ENCODE measurements around the gene CCNYL1. TPM values are rescaled to one million over a fixed set of nuclear protein-coding genes. Genes with fewer than 3 reads are reported as not detected.
A peak's percentile ranks its signal among the peaks of the same experiment; 100 is the strongest.
"Not testable (repeated sequence)": the region's sequence is repeated elsewhere in the genome, so short reads cannot be mapped to it uniquely, and the experiment has no call there.

The CCNYL1 gene
- 19.3 TPM for total RNA-seq

GRCh38 chr2:207710814-207711740 is at the start of gene CCNYL1:
TSS of gene CCNYL1 (plus strand) at chr2:207711640. CDS start at chr2:207711897, 257 bp downstream.
- DNase-seq (ENCODE audit: low spot score) (peak; percentile 99), ATAC-seq (peak; percentile 100)
- intact Hi-C loops (cut with DNase I), result loop anchor here (10.0 kb wide), 1 partner anchor 86 kb away; the partner anchor contains the start of gene METTL21A

DNA sequence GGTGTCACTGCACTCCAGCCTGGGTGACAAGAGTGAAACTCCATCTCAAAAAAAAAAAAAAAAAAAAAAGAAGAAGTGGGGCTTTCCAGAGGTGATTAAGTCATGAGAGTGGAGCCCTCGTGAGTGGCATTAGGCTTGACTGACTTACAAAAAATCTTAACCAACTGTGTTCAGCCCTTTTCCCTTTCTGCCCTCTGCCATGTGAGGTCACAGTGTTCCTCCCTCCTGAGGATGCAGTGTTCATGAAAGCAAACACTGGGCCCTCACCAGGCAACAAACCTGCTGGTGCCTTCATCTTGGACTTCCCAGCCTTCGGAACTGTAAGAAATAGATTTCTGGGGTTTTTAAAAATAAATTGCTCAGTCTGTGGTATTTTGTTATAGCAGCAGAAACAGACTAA is 49.2 kb upstream of the CCNYL1 start:
- DNase-seq (ENCODE audit: low spot score) (no peak), ATAC-seq (no peak)
- intact Hi-C loops (cut with DNase I), result no loop called here

GRCh38 chr2:207663870-207664545 is 47.4 kb upstream of the CCNYL1 start:
- intact Hi-C loops (cut with DNase I), result no loop called here
- ATAC-seq (no peak), DNase-seq (ENCODE audit: low spot score) (no peak)

- intact Hi-C loops (cut with DNase I), result no loop called here
- DNase-seq (ENCODE audit: low spot score) (no peak), ATAC-seq (no peak)
Measured at GRCh38 chr2:207670887-207671286, 40.6 kb upstream of the CCNYL1 start.

GRCh38 chr2:207673431-207673830 is 38.0 kb upstream of the CCNYL1 start:
- ATAC-seq, result no peak
- DNase-seq (ENCODE audit: low spot score), result no peak
- intact Hi-C loops (cut with DNase I), result no loop called here

DNA sequence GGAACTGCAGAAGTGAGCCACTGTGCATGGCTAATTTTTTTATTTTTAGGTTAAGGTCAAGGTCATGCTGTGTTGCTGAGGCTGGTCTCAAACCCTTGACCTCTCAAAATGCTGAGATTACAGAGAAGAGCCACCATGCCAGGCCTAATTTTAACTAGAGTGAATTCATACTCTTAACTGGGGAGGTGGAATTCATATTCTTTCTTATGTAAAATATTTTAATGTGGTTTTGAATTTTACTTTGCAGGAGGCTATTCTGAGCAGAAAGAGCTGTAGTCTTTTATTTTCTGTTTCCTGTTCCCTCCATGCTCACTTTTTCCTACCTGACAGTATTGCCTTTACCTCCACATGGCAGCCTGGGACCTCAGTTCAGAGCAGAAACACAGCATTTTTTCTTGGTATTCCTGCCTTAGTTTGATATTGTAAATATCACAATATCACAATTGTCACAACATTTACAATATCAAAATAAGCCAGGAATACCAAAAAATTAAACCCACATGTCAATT is 37.1 kb upstream of the CCNYL1 start:
- intact Hi-C loops (cut with DNase I), result no loop called here
- ATAC-seq (no peak), DNase-seq (ENCODE audit: low spot score) (no peak)

DNA sequence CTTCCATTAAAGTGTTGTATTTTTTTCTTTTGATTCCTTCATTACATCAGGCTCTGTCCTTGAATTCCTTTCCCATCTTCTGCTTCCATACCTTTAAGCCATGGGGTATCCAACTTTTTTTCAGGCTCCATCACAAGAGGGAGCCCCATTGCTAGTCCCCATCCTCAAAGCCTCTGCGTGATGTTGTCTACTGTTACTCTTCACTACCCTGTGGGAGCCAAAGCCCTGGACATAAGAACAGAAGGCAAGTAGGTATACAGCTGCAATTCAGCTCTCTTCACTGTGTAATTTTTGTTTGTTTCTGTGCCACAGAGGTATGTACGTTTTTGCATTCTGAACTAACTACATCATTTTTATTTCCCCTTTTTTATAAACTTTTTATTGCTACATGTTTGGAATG is 36.6 kb upstream of the CCNYL1 start:
- DNase-seq (ENCODE audit: low spot score) (no peak), ATAC-seq (no peak)
- intact Hi-C loops (cut with DNase I), result no loop called here

DNA sequence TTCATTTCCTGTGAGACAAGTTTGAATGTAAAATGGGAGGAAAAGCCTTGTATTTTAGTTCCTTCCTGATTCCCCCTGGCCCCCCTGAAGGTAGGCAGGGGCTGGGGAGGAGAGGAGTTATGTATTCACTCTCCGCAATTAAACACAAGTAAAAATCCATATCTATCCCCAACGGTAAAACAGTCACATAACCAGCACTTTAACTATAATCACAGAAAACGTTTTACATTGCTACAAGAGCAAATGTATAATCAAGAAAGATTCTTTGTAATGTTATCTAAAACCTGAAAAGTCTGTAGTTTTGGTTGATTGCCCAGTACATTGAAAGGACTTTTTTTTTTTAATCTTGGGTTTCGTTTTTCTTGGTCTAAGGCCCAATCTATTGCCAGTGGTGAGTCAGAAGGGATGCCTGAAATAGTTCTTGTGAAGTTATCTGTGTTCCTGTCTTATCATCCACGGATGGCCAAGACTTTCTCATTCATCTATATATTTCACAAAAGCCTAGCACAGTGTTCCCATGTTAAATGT is 34.5 kb upstream of the CCNYL1 start:
- DNase-seq (ENCODE audit: low spot score), result no peak
- intact Hi-C loops (cut with DNase I), result no loop called here
- ATAC-seq, result no peak

DNA sequence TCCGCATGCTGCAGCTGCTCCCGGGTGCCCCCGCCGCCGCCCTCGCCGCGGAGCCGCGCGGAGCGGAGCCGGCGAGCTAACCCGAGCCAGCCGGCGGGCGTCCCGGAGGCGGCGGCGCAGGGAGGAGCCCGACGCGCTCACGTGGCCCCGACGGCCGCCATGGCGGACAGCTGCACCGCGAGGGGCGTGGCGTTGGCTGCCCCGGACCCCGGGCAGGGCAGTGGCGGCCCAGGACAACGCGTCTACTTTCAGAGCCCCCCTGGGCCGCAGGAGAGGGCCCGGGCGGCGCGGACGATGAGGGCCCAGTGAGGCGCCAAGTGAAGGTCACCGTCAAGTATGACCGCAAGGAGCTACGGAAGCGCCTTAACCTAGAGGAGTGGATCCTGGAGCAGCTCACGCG is 30.0 kb upstream of the CCNYL1 start:
- intact Hi-C loops (cut with DNase I), result no loop called here
- DNase-seq (ENCODE audit: low spot score) (no peak), ATAC-seq (no peak)

DNA sequence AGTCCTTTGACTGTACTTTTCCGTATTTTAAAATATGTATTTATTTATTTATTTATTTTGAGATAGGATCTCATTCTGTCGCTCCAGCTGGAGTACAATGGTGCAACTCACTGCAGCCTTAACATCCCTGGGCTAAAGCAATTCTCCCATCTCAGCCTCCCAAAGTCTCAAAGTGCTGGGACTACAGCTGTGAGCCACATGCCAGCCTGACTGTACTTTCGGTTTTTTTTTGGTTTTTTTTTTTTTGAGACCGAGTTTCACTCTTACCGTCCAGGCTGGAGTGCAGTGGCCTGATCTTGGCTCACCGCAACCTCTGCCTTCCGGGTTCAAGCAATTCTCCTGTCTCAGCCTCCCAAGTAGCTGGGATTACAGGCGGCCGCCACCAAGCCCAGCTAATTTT is 28.9 kb upstream of the CCNYL1 start:
- DNase-seq (ENCODE audit: low spot score) (no peak), ATAC-seq (no peak)
- intact Hi-C loops (cut with DNase I), result no loop called here

DNA sequence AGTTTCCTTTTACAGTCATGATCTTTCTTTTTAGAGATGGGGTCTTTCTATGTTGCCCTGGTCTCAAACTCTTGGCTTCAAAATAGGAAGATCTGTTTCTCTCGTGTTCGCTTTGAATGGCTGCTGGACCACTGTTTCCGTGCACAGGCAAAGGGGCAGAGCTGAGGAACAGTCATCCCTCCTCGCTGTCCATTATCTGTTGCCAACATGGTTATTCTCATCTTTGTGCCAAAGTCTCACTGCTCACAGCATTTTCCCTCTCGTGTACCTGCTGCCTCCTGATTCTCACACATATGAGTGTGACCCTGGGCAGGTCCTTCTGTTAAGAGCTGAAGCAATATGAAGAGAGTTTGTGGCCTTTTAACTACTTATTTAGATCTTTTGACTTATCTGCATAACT is 28.0 kb upstream of the CCNYL1 start:
- DNase-seq (ENCODE audit: low spot score) (no peak), ATAC-seq (no peak)
- intact Hi-C loops (cut with DNase I), result no loop called here

- ATAC-seq (no peak), DNase-seq (ENCODE audit: low spot score) (no peak)
- intact Hi-C loops (cut with DNase I), result no loop called here
Measured at GRCh38 chr2:207683879-207684627, 27.4 kb upstream of the CCNYL1 start.

GRCh38 chr2:207686812-207687211 is 24.6 kb upstream of the CCNYL1 start:
- intact Hi-C loops (cut with DNase I), result no loop called here
- no peak for DNase-seq (ENCODE audit: low spot score)
- no peak for ATAC-seq

- no peak for DNase-seq (ENCODE audit: low spot score)
- intact Hi-C loops (cut with DNase I), result no loop called here
- ATAC-seq, result no peak
Measured at GRCh38 chr2:207688597-207688996, 22.8 kb upstream of the CCNYL1 start.

DNA sequence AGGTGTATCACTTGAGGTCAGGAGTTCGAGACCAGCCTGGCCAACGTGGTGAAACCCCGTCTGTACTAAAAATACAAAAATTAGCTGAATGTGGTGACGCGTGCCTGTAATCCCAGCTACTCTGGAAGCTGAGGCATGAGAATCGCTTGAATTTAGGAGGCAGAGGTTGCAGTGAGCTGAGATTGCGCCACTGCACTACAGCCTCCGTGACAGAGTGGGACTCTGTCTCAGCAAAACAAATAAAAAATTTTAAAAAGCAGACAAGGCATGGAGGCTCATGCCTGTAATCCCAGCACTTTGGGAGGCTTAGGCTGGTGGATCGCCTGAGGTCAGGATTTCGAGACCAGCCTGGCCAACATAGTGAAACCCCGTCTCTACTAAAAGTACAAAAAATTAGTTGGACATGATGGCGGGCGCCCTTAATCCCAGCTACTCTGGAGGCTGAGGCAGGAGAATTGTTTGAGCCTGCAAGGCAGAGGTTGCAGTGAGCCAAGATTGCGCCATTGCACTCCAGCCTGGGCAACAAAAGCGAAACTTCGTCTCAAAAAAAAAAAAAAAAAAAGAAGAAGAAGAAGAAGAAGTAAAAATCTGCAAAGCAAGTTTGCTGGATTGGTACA is 20.5 kb upstream of the CCNYL1 start:
- intact Hi-C loops (cut with DNase I); DNase-seq (ENCODE audit: low spot score); ATAC-seq: not testable (repeated sequence)

- no peak for DNase-seq (ENCODE audit: low spot score)
Measured at GRCh38 chr2:207692206-207693065, 19.0 kb upstream of the CCNYL1 start.

DNA sequence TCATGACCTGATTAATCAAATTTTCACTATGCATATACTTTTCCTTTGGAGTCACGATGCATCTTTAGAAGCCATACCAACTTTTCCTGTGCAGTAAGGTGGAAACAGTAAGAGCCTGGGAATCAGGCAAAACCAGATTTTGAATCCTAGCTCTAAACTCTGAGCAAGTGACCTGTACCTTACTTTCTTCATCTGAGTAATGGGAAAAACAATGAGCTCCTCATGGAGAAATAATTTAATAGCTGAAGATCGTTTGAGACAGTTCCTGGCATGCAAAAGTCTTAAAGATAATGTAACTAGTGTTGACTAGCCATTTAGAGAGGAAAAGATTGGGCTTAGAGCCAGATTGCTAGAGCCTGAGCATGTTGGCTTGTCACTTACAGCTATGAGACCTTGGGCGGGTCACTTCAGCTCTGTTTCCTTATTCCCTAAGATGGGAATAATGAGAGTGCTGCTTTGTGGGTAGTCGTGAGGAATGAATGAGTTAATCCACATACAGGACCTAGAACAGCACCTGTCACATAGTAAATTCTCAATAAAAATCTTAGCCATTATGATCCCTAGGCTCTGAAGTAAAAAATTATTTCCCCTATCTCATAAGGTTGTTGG is 17.7 kb upstream of the CCNYL1 start:
- ATAC-seq, result no peak
- intact Hi-C loops (cut with DNase I), result no loop called here
- no peak for DNase-seq (ENCODE audit: low spot score)

More at GRCh38 chr2:207692206-207693065, 19.0 kb upstream of the CCNYL1 start:
- ATAC-seq, result no peak
- intact Hi-C loops (cut with DNase I), result no loop called here

Measured in sciatic nerve (tissue), 2 donors.